Stimulated activated CD4-positive, alpha-beta T cell treated with anti-CD3 and anti-CD28 coated beads, TNF-alpha, amount 100 ng/mL, for 4 hours (primary cell): ENCODE measurements around the gene SPOCD1.

Source experiments
- DNase-seq, 3 experiments: peaks; one replicate each; pipeline ENCODE4 v3.0.0-alpha.2; 2020; ENCODE audit warnings: low read depth in 3 of 3

Gene SPOCD1

DNA sequence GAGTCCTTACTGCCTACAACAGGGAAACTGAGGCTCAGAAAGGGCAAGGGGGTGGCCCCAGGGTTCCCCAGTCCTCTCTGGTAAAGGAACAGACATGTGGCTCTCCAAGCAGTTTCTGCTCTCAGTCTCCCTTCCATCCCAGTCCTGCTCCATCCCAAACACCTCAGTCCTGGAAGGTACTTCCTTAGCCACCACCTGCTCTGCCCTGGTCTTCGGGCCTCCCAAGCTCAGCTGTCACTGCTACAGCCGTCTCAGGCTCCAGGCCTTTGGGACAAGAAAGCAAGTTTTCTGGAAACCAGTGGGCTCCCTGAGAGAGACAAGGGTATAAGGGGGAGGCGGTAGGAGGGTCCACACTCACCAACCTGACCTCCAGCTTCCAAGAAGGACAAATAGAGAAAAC lies 28.6 kb downstream of the SPOCD1 start:
- no peak for DNase-seq

DNA sequence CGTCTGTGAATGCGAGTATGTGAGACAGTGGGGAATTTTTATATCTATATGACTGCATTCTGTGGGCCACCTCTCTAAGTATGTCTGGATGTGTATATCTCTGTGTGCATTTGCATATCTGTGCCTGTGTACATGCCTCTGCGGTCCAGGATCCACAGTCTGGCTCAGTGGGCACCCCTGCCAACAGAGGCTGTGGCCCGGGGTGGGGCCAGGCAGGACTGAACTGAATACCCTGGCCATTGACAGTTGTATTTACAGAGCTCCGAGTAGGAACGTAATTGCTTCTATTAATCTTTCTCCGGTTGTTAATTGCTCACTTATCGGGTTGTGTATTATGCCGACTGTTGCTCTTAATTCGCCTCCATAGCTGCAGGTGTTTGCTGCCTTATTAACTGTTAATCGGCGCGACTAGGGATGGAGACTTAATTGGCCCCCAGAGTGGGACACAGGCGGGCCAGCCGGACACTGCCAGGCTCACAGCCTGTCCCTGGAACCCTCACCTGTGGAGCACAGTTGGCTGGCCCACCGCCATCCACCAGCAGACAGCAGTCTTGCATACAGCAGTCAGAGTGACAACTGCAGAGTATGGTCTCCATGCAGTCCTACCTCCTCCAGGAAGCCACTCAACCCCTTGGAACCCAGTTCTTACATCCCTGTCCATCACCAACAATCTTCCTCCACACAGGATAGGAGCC lies 29.3 kb downstream of the SPOCD1 start:
- DNase-seq = no peak

DNA sequence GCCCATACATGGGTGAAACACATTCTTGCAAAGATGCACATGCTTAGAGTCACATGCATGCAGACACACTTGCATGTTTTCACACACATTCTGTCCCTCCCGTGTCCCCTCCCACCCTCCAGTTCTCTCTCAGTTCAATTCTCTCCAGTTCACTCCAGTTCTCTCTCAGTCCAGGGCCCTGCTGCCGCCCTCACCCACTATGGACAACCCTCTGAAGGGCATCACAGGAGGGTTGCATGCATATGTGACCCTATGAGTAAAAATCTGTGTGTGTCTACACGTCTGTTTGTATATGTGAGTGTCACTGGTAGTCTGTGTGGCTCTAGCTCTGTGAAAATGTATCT lies 29.9 kb downstream of the SPOCD1 start:
- DNase-seq = no peak

DNA sequence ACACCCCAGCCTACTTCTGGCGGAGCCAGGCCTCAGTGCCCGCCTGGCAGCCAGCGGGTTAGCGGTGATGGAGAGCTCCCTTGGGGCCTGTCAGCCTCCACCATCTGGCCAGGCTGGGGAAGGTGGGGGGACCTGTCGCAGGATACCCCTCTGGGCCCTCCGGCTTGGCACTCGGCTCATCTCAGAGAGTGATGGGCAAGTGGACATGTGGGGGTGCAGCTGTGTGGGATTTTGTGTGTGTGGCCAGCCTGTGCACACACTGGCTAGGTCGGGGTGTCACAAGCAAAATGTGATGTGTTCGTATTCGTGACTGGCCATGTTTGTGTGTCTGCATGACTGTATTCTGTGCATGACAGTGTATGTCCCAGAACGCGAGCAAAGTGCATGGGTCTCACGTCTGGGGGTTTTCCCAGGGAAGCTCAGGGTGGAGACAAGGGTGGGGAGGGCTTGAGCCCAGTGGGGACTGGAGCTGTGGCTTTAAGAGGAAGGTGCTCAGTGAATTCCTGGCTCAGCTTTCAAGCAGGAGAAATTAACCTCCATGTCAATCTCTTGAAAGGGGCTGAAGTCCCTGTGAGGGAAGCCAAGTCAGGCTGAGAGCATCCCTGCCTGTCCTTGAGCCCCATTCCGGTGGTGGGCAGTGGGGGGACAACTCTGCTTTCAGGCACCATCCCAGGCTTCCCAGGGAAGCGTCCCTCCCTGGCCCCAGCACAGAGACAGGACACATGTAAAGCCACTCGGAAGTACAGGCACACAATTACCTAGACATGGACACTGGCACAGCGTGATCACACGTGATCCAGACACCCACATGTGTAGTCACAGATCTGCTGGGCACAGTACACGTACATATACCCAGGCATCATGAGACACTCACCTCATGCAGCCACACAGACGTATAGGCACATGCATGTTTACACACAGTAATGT lies 30.5 kb downstream of the SPOCD1 start:
- DNase-seq = no peak

DNA sequence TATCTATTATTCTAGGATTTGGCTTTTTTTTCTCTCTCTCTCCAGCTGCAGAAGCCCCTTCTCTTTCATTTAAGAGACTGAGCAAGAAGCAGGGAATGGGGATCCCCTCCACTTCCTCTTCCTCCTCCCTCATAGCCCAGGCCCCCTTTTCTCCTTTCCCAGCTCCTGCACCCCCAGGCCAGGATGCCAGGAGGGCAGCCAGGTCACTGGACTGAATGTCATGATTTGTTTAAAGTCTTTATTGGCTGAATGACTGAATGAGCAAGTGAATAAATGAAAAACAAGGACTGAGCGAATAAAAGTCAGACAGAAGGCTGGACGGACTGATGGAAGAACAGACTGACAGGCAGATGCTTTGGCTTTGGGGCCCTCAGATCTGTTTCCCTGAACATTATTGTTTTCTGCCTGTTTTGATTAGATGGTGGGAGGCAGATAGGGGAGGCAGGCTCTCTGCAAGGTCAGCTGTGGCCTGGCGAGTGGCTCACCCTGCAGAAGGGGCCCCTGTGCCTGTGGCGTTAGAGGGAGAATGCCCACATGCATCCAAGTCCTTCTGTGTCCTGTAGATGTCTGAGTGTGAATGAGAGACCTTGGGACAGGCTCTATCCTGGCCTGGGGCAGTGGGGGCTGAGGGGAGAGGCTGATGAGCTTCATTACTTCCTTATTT lies 31.3 kb downstream of the SPOCD1 start:
- DNase-seq = no peak

DNA sequence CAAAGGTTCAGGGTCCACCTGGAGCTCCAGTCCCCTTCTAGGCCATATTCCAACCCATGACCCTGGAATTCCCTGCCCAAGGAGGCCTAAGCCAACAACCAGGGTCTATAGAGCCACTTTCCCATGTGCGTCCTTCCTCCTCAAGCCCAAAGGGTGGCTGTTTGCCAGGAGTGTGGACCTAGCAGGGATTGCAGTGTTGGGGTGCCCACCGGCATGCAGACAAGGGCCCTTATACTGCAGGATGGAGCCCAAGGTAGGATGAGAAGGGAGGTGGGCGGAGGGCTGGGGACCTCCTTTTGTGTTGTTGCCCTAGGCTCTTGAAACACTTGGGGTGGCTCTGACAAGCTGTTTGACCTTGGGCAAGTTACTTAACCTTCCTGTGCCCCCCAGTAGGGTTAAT lies 32.0 kb downstream of the SPOCD1 start:
- no peak for DNase-seq

DNA sequence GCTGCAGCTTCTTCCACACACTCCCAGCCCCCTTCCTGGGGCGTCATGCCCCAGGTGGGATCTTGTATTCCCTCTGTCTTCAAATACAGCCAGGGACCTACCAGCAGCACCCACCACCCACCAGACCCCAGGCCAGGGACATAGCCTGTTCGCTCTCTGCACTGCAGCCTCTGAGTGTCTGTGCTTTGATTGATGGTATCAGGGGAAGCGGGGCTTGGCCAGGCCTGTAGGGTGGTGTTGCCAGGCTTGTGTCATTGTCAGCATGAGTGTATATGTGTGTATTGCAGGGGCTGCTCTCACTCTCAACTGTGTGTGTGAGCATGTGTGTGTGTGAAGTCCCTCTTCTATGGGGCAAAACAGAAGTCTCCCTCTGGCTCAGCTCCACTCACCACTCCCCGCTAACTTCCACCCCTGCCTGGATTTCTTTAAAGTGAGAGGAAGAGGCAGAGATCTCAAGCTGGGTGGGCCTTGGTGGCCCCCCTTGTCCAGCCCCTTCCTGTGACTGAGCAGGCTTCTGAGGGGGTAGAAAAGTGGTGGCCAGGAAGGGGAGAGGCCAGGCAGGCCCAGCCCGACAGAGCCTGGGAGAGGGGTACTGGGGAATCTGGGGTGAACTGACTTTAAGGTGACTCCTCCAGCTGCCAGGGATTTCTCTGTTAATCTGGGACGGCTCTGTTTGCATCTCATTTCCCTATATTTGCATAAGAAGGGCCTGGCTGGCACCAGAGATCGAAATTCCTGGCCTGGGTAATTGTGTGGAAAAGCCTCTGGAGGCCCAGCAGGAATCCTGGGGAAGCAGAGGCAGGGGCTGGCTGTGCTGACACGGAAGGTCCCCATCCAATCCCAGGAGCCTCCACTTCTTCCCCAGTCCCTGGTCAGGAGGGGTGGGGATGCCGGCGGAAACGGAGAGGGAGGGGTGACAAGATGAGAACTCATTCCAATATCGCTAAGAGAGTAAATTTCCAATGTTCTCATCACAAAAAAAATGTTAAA lies 33.1 kb downstream of the SPOCD1 start:
- DNase-seq = no peak

DNA sequence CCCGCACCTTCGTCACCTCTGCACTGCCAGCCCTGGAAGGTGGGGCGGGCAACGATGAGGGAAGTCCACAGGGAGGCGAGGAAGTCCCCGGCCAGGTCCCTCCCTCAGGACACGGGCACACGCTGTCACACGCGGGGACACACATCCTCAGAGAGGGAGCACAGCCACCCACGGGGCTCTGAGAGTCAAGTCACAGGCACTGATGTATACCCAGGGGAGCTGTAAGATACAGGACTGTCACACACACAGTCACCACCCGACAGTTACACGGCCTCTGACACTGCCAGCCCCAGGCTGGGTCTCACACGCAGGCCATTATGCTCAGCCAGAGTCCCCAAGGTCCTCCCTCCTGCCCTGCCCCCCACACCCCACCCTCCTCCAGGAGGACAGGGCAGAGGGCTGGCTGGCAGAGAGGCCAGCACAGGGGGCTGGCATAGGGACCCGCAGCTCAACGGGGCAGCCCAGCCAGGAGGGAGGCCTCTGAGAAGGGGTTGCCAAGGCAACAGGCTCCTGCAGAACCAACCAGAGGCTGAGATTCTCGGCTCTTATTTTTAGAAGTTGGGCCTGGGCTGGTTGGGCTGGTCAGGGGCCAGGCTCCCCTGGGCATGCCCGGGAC lies 34.0 kb downstream of the SPOCD1 start:
- DNase-seq = no peak

DNA sequence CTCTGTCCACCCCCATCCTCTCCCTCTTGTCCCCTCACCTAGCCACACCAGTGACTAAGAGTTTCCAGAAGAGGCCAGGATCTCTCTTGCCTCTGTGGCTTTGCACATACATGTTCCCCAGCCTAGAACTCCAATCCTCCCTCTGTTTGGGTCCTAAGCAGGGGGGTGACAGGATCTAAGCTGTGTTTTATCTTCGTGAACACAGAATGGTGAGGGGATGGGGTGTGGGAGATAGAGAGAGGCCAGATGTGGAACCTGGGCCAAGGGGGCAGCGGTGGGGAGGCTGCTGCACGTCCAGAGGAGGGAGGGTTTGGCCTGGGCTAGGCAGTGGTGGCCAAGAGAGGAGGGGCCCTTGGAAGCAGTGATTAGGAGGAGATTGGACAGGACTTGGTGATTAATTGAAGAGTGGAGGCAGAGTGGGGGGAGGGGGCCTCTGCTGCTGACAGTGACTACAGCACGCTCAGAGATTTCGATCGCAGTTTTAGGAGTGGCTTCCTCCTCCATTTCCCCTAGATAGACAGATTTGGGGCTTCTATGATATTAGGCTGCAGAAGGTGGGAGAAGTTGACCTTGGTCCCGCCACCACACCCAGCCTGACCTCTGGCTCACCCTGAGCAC lies 34.6 kb downstream of the SPOCD1 start:
- no peak for DNase-seq

DNA sequence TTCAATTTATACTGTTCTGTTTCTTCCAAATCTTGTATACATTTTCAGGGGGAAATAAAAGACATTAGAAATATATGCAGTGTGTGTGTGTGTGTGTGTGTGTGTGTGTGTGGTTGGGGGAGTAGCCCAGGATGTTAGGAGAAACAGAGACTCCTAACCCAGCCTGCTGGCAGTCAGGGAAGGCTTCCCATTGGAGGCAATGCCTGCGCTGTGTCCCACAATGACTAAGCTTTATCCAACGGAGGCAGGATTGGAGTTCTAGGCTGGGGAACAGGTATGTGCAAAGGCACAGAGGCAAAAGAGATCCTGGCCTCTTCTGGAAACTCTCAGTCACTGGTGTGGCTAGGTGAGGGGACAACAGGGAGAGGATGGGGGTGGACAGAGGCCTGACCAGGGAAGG lies 35.2 kb downstream of the SPOCD1 start:
- DNase-seq = no peak

DNA sequence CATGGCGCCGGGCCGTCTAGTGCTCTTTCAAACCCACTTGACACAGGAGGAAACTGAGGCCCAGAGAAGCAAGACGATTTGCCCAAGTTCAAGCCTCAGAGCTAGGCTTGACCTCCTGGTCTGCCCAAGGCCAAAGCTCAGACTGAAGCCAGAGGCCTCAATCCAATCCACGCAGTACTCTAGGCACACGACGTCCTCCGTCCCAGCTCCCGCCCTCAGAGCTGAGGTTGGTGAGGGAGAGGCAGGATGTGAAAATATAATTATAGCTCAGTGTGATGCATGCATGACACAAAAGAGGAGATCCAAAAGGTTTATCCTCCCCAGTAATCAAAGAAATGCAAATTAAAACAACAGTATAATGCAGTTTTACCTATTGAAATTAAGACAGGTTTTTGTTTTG lies 36.1 kb downstream of the SPOCD1 start:
- DNase-seq = no peak

DNA sequence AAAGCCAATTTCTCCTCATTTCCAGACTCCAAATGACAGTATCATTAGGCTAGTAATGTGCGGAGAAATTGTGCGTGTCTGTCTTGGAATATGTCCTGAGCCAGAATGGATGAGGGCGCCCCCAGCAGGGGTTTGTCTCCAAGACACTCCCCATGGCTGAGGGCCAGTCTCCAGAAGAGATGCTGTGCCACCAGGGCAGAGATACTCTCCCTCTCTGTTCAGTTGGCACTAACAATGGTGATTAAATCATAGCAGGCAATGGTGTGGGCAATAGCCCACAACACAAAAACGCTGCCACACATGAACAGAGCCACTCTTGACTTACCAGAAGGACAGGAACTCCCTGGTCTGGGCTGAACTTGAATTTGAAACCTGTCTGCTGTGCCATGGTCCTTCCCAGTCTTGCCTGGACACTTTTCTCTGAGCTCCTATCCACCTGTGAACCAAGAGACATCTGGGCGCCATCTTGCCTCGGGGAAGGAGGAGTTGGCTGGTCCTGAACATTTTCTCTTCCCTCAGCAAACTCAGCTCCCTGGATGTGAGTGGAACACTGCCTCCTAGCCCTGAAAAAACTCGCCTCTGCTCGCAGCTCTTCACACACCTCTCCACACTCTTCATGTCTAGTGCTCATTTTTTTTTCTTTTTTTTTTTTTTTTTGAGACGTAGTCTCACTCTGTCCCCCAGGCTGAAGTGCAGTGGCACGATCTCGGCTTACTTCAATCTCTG lies 36.9 kb downstream of the SPOCD1 start:
- no peak for DNase-seq

DNA sequence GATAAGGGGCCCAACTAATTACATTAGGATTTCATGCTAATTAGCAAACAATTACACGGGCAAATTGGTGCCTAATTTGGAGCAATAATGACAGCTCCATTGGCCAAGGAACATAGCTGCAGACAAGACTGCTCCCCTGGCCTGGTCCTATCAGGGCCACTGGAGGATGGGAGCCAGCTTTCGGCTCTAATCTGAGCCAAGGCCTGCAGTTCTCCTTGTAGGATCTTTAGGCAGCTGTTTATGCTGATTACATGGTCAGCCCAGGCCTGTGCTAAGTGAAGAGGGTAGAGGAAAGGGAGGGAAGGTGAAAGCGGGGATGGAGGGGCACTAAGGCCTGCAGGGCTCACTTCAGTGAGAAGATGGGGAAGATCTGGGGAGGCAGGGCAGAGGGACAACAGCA lies 39.3 kb downstream of the SPOCD1 start:
- DNase-seq = no peak

DNA sequence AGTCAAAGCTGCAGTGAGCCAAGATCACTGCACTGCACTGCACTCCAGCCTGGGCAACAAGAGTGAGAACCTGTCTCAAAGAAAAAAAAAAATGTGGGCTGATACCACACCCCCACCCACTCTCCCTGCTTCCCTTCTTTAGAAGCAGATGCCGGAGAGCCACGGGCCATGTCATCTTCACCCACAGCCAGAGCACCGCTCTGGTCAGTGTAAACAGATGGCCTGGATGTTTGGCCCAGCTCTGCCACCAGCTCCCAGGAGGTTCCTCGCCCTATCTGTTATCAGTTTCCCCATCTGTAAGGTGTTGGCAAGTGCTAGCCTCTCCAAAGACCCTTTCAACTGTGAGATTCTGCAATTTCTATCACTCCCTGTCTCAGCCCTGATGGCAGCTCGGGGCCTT lies 39.8 kb downstream of the SPOCD1 start:
- no peak for DNase-seq

DNA sequence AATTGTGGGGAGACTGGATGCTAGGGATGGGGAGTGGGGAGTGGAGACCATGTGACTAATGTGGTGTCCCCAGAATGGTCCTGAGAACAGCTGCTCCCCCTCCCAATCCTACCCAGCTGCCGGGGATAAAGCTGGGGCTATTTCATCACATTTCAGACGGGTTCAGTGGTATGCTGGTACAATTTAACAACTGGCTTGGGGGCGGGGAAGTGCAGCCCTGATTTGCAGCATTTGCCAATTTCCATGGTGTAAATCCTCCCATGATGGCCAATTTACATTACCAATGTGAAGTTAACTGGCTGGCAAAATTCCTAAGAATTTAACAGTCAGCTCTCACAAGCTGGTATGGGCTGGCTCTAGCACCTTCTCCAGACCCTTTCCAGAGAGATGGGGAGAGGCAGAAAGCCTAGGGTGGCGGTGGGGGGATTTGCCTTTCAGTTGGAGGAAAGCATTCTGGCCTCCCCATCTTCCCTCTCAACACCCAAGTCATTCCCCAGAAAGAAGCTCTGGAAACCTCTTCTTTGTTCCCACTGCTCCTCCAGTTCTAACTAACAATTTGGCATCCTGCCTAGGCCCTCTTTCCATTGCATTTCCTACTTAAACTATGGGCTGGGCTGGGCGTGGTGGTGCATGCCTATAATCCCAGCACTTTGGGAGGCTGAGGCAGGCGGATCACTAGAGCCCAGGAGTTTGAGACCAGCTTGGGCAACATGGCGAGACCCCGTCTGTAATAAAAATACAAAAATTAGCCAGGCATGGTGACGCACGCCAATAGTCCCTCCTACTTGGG lies 40.4 kb downstream of the SPOCD1 start:
- DNase-seq = no peak

DNA sequence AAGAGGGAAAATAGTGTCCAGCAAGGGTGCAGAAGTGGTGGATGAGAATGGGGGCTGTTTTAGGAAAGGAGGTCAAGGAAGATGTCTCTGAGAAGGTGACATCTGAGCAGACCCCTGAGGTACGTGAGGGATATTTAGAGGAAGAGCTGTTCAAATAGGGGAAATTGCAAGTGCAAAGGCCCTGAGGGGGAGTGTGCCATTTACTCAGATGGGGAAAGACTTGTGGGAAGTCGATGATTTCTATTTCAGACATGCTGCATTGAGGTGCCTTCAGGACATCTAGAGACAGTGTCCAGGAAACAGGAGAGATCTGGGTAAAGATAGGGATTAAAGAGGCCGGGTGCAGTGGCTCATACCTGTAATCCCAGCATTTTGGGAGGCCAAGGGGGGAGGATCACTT lies 41.3 kb downstream of the SPOCD1 start:
- DNase-seq = no peak

DNA sequence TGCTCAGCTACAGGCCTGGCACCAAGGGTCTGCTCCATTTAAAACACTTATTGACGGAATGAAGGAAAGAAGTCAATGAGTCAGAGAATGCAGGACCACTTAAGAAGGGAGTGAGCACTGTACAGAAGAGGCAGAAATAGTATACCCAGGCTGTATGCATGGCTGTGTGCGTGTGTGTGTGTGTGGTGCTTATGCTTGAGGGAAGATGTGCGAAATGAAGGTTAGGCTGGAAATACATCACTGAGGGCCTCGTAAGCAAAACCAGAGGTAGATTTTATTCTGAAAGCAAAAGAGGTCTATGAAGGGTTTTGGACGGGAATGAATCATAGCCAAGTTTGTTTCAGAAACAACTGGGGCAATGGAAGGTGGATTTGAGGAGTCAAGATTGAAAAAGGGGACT lies 42.0 kb downstream of the SPOCD1 start:
- no peak for DNase-seq

DNA sequence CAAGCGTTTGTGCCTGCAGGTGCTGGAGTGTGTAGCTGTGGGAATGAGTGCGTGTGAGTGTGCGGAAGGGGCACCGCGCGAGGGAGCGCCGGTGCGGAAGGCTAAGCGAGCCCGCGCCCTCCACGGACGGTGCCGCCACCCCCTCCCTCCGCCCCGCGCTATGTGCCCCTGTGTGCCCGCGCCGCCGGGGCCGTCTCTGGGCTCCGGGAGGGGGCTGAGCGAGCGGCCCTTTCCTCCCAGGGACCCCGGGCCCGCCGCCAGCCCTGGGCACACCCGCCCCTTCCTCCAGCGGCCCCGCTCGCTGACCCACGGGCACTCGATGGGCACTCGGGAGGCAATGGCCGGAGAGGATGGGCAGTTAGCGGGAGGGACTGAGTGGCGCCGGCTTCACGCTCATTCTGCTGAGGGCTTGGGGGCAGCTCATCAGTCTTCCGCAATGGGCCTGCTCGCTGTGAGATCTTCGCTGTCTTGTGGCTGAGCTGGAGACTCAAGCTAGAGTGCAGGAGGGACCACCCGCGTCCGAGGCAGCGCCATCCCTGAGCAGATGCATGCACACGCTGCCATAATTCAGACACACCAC lies 43.1 kb downstream of the SPOCD1 start:
- DNase-seq = no peak
